Measurements from ENCODE around the gene CUEDC1.

CUEDC1 gene

GRCh38 chr17:57935833-57936807 is 19.1 kb downstream of the CUEDC1 start:
- peak; percentile 43 for DNase-seq
- peaks cover 13% of the 10 kb centered on the region for H3K27me3 Mint-ChIP-seq (ENCODE audit: low read depth, poor library complexity)
- no peaks in the 10 kb centered on the region for H3K9me3 Mint-ChIP-seq
- H3K4me3 Mint-ChIP-seq, result peak overlapping the region; percentile 57
- no peaks in the 10 kb centered on the region for H3K36me3 Mint-ChIP-seq (ENCODE audit: low read depth)
- no peak for TF ChIP-seq CTCF (IDR thresholded peaks at IDR 0.05)
- H3K4me1 Mint-ChIP-seq, result peaks cover 70% of the 10 kb centered on the region
- peak overlapping the region; percentile 93 for H3K27ac Mint-ChIP-seq

- TF ChIP-seq CTCF (IDR thresholded peaks at IDR 0.05), result no peak
- no peaks in the 10 kb centered on the region for H3K36me3 Mint-ChIP-seq (ENCODE audit: low read depth)
- peak overlapping the region; percentile 92 for H3K27ac Mint-ChIP-seq
- H3K27me3 Mint-ChIP-seq (ENCODE audit: low read depth, poor library complexity), result no peaks in the 10 kb centered on the region
- H3K9me3 Mint-ChIP-seq, result no peaks in the 10 kb centered on the region
- H3K4me1 Mint-ChIP-seq, result peaks cover 84% of the 10 kb centered on the region
- no peak overlapping the region for H3K4me3 Mint-ChIP-seq
- no peak for DNase-seq
These were observed 23.6 kb downstream of the CUEDC1 start for GRCh38 chr17:57931488-57932137.

- Mint-ChIP-seq H3K36me3 (ENCODE audit: low read depth) (no peaks in the 10 kb centered on the region), H3K4me1 (peaks cover 84% of the 10 kb centered on the region), H3K9me3 (no peaks in the 10 kb centered on the region), H3K27me3 (ENCODE audit: low read depth, poor library complexity) (no peaks in the 10 kb centered on the region), H3K4me3 (no peak overlapping the region), H3K27ac (peak overlapping the region; percentile 55)
- DNase-seq, result no peak
- TF ChIP-seq CTCF (IDR thresholded peaks at IDR 0.05), result no peak
These were observed 25.0 kb downstream of the CUEDC1 start for GRCh38 chr17:57930239-57930638.

- DNase-seq, result no peak
- Mint-ChIP-seq H3K27ac (peak overlapping the region; percentile 53), H3K9me3 (no peaks in the 10 kb centered on the region), H3K4me3 (no peak overlapping the region), H3K4me1 (peaks cover 86% of the 10 kb centered on the region), H3K36me3 (ENCODE audit: low read depth) (peaks cover 1% of the 10 kb centered on the region), H3K27me3 (ENCODE audit: low read depth, poor library complexity) (no peaks in the 10 kb centered on the region)
- no peak for TF ChIP-seq CTCF (IDR thresholded peaks at IDR 0.05)
These were observed 25.8 kb downstream of the CUEDC1 start for GRCh38 chr17:57929386-57929785.

GRCh38 chr17:57928928-57929327 is 26.3 kb downstream of the CUEDC1 start:
- H3K27me3 Mint-ChIP-seq (ENCODE audit: low read depth, poor library complexity), result no peaks in the 10 kb centered on the region
- TF ChIP-seq CTCF (IDR thresholded peaks at IDR 0.05), result no peak
- DNase-seq, result no peak
- no peak overlapping the region for H3K4me3 Mint-ChIP-seq
- peaks cover 90% of the 10 kb centered on the region for H3K4me1 Mint-ChIP-seq
- peaks cover 4% of the 10 kb centered on the region for H3K36me3 Mint-ChIP-seq (ENCODE audit: low read depth)
- no peaks in the 10 kb centered on the region for H3K9me3 Mint-ChIP-seq
- H3K27ac Mint-ChIP-seq, result no peak overlapping the region
